ENCODE results near the gene NUDT5.

- TF ChIP-seq RFX5 (IDR thresholded peaks at IDR 0.05; ENCODE audit: low read length), result no peak
- no peak for TF ChIP-seq RCOR1 (IDR thresholded peaks at IDR 0.05; ENCODE audit: low read length)
- TF ChIP-seq CTCF (IDR thresholded peaks at IDR 0.05), result no peak
- no peak for TF ChIP-seq TAF1 (IDR thresholded peaks at IDR 0.05; ENCODE audit: borderline replicate concordance, low read depth, low read length)
- TF ChIP-seq FOSL2 (IDR thresholded peaks at IDR 0.05; ENCODE audit: borderline replicate concordance, low read depth), result no peak
- TF ChIP-seq SIN3A (IDR thresholded peaks at IDR 0.05; ENCODE audit: borderline replicate concordance, low read depth, low read length), result no peak
- TF ChIP-seq FOXM1 (IDR thresholded peaks at IDR 0.05; ENCODE audit: low read depth), result no peak
- TF ChIP-seq GATA2 (CRISPR knock-in tag; IDR thresholded peaks at IDR 0.05), result no peak
- TF ChIP-seq POLR2AphosphoS5 (IDR thresholded peaks at IDR 0.05; ENCODE audit: low read depth, low read length), result no peak
- no peak for TF ChIP-seq NFIC (IDR thresholded peaks at IDR 0.05; ENCODE audit: borderline replicate concordance)
Measured at GRCh38 chr10:12160664-12161063, 35.0 kb downstream of the NUDT5 start.
